Measurements from ENCODE around the gene MAST1. TPM values are rescaled to one million over a fixed set of nuclear protein-coding genes. Genes with fewer than 3 reads are reported as not detected.
"Not testable (repeated sequence)": the region's sequence is repeated elsewhere in the genome, so short reads cannot be mapped to it uniquely, and the experiment has no call there.

The MAST1 gene
- total and polyA plus RNA-seq, 4 donors = 0.08 to 0.54 (median 0.23) TPM

GRCh38 chr19:12888006-12888603 lies 49.8 kb downstream of the MAST1 start:
- H3K4me3 ChIP-seq (ENCODE audit: low read depth in 1 of 3, low read length in 3 of 3) = no peak overlapping the region
- TF ChIP-seq HNF4G (IDR thresholded peaks at IDR 0.05) (no peak), RAD21 (IDR thresholded peaks at IDR 0.05) (no peak), RXRA (IDR thresholded peaks at IDR 0.05) (no peak), NR2F2 (IDR thresholded peaks at IDR 0.05) (no peak), HNF4A (conservative IDR thresholded peaks at IDR 0.05) (no peak), YY1 (IDR thresholded peaks at IDR 0.05) (no peak), ZBTB33 (IDR thresholded peaks at IDR 0.05) (no peak), JUND (IDR thresholded peaks at IDR 0.05) (no peak), TAF1 (conservative IDR thresholded peaks at IDR 0.05) (no peak), FOXA1 (IDR thresholded peaks at IDR 0.05) (no peak)
- TF ChIP-seq, protein P1, sequence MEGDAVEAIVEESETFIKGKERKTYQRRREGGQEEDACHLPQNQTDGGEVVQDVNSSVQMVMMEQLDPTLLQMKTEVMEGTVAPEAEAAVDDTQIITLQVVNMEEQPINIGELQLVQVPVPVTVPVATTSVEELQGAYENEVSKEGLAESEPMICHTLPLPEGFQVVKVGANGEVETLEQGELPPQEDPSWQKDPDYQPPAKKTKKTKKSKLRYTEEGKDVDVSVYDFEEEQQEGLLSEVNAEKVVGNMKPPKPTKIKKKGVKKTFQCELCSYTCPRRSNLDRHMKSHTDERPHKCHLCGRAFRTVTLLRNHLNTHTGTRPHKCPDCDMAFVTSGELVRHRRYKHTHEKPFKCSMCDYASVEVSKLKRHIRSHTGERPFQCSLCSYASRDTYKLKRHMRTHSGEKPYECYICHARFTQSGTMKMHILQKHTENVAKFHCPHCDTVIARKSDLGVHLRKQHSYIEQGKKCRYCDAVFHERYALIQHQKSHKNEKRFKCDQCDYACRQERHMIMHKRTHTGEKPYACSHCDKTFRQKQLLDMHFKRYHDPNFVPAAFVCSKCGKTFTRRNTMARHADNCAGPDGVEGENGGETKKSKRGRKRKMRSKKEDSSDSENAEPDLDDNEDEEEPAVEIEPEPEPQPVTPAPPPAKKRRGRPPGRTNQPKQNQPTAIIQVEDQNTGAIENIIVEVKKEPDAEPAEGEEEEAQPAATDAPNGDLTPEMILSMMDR (IDR thresholded peaks at IDR 0.05; ENCODE audit: low read depth, low read length, missing input control) = no peak
- TF ChIP-seq, protein P2, sequence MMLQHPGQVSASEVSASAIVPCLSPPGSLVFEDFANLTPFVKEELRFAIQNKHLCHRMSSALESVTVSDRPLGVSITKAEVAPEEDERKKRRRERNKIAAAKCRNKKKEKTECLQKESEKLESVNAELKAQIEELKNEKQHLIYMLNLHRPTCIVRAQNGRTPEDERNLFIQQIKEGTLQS (IDR thresholded peaks at IDR 0.05) = no peak
- no peaks in the 10 kb centered on the region for H3K36me3 ChIP-seq (ENCODE audit: control insufficient read depth in 4 of 4, insufficient read depth in 3 of 4, low read depth in 1 of 4, low read length in 3 of 4)
- peaks cover 0 to 6% (median 0%) of the 10 kb centered on the region in 4 donors for H3K27me3 ChIP-seq (ENCODE audit: control insufficient read depth in 4 of 4, insufficient read depth in 4 of 4, low read length in 3 of 4)
- peaks cover 7 to 30% (median 22%) of the 10 kb centered on the region in 4 donors for H3K4me1 ChIP-seq (ENCODE audit: control insufficient read depth in 4 of 4, insufficient read depth in 4 of 4, low read length in 3 of 4)
- H3K9me3 ChIP-seq (ENCODE audit: control insufficient read depth in 4 of 4, low read length in 3 of 4) = peaks cover 5 to 17% (median 11%) of the 10 kb centered on the region in 4 donors
- no peak overlapping the region for H3K9ac ChIP-seq (ENCODE audit: low read depth in 1 of 2, low read length in 2 of 2)
- no peak overlapping the region for H3K27ac ChIP-seq (ENCODE audit: low read depth in 1 of 2, low read length in 2 of 2)
- WGBS = 89% methylated on average over 5 of the region's 5 CpGs
- no peak for DNase-seq (ENCODE audit: low spot score)

DNA sequence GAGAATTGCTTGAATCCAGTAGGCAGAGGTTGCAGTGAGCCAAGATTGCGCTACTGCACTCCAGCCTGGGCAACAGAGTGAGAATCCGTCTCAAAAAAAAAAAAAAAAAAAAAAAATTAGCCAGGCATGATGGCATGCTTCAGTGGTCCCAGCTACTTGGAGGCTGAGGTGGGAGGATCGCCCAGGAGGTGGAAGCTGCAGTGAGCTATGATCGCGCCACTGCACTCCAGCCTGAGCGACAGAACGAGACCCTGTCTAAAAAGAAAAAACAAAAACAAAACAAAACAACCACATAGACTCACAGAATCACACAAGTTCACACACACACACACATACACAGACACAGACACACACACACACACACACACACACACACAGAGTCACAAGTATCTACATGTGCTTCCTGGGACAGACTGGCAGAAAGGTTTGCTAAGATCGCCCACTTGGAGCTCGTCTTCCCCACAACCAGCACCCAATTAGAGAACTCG lies 52.0 kb downstream of the MAST1 start:
- not testable (repeated sequence) for DNase-seq (ENCODE audit: low spot score); H3K27me3 ChIP-seq (ENCODE audit: control insufficient read depth in 4 of 4, insufficient read depth in 4 of 4, low read length in 3 of 4); H3K9me3 ChIP-seq (ENCODE audit: control insufficient read depth in 4 of 4, low read length in 3 of 4)
- Histone ChIP-seq H3K27ac (ENCODE audit: low read depth in 1 of 2, low read length in 2 of 2) (peak overlapping the region; percentile 30 to 66), H3K36me3 (ENCODE audit: control insufficient read depth in 4 of 4, insufficient read depth in 3 of 4, low read depth in 1 of 4, low read length in 3 of 4) (peaks cover 6 to 16% (median 9%) of the 10 kb centered on the region in 4 donors), H3K4me3 (ENCODE audit: low read depth in 1 of 3, low read length in 3 of 3) (peak overlapping the region in 1 of 3 donors; percentile 48), H3K4me1 (ENCODE audit: control insufficient read depth in 4 of 4, insufficient read depth in 4 of 4, low read length in 3 of 4) (peaks cover 6 to 33% (median 25%) of the 10 kb centered on the region in 4 donors), H3K9ac (ENCODE audit: low read depth in 1 of 2, low read length in 2 of 2) (peak overlapping the region in 1 of 2 donors; percentile 46)
- WGBS = 33% methylated on average over 10 of the region's 10 CpGs

DNA sequence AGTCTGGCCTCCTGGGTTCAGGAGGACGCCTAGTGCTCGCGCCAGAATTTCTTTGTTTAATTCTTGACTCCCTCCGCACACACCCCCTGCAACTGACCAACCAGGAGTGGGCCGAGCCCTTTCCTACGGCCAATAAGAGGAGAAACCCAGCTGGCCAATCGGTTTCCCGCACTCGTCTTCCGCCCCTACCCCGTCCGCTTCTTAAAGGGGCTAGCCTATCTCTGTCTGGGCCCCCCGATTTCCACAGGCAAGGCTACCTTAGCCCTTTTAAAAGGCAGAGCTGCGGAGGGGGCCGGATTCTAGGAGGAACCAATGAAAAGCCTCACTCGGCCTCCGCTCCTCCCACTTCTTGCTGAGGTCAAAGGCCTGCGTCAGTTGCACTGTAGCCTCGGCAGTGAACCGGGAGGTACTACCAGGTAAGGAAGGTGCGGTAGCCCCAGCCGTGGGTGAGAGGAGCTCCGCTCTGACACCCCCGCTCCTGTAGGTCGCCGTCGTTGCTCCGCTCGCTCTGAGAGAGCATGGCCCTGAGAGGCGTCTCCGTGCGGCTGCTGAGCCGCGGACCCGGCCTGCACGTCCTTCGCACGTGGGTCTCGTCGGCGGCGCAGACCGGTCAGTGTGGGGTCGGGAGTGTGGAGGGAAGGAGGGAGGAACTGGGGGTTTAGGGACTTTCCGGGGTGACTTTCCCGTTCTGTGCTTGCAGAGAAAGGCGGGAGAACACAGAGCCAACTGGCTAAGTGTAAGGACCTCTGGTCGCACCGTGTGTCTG lies 52.7 kb downstream of the MAST1 start, which contains the start of gene GCDH:
Gene GCDH (plus strand): TSS at position 374 of the 766 bp plus-strand sequence. CDS start 145 bp downstream, at position 519.
- Histone ChIP-seq H3K4me1 (ENCODE audit: control insufficient read depth in 4 of 4, insufficient read depth in 4 of 4, low read length in 3 of 4) (peaks cover 6 to 32% (median 23%) of the 10 kb centered on the region in 4 donors), H3K36me3 (ENCODE audit: control insufficient read depth in 4 of 4, insufficient read depth in 3 of 4, low read depth in 1 of 4, low read length in 3 of 4) (peaks cover 6 to 18% (median 9%) of the 10 kb centered on the region in 4 donors), H3K27ac (ENCODE audit: low read depth in 1 of 2, low read length in 2 of 2) (peak within 1 kb of the TSS; percentile 78 to 81), H3K4me3 (ENCODE audit: low read depth in 1 of 3, low read length in 3 of 3) (peak within 1 kb of the TSS; percentile 91 to 98 (median 92)), H3K27me3 (ENCODE audit: control insufficient read depth in 4 of 4, insufficient read depth in 4 of 4, low read length in 3 of 4) (no peaks in the 10 kb centered on the region), H3K9ac (ENCODE audit: low read depth in 1 of 2, low read length in 2 of 2) (peak within 1 kb of the TSS; percentile 49 to 76), H3K9me3 (ENCODE audit: control insufficient read depth in 4 of 4, low read length in 3 of 4) (no peaks in the 10 kb centered on the region)
- peak; percentile 95 for DNase-seq (ENCODE audit: low spot score)
- under 1% methylated on average over 49 of the region's 49 CpGs for WGBS
- TF ChIP-seq JUND (IDR thresholded peaks at IDR 0.05) (peak in 1 of 2 donors; percentile 35), YY1 (IDR thresholded peaks at IDR 0.05) (peak; percentile 88), RXRA (IDR thresholded peaks at IDR 0.05) (peak; percentile 81 to 83), HNF4A (conservative IDR thresholded peaks at IDR 0.05) (peak; percentile 57 to 60), SP1 (IDR thresholded peaks at IDR 0.05) (peak; percentile 99), FOXA1 (IDR thresholded peaks at IDR 0.05) (no peak), RAD21 (IDR thresholded peaks at IDR 0.05) (peak in 1 of 2 donors; percentile 32), REST (IDR thresholded peaks at IDR 0.05) (peak; percentile 67), HNF4G (IDR thresholded peaks at IDR 0.05) (peak; percentile 38), MAX (IDR thresholded peaks at IDR 0.05) (peak; percentile 100), FOXA2 (IDR thresholded peaks at IDR 0.05) (no peak), NR2F2 (IDR thresholded peaks at IDR 0.05) (peak; percentile 91), GABPA (IDR thresholded peaks at IDR 0.05 in 1 of 2, conservative IDR thresholded peaks at IDR 0.05 in 1 of 2) (peak in 1 of 2 donors; percentile 82)
- TF ChIP-seq, protein P2 (IDR thresholded peaks at IDR 0.05) = no peak
